GM19099 (cell line): ENCODE results near the gene UBXN6.

Source experiments
- POLR2A ChIP-seq: IDR thresholded peaks from 3 replicates; pipeline ENCODE4 v1.6.1; 2011; ENCODE audit warnings: low read depth; ENCODE audit not compliant: insufficient read length; ENCODE audit errors: extremely low read depth

Gene UBXN6

DNA sequence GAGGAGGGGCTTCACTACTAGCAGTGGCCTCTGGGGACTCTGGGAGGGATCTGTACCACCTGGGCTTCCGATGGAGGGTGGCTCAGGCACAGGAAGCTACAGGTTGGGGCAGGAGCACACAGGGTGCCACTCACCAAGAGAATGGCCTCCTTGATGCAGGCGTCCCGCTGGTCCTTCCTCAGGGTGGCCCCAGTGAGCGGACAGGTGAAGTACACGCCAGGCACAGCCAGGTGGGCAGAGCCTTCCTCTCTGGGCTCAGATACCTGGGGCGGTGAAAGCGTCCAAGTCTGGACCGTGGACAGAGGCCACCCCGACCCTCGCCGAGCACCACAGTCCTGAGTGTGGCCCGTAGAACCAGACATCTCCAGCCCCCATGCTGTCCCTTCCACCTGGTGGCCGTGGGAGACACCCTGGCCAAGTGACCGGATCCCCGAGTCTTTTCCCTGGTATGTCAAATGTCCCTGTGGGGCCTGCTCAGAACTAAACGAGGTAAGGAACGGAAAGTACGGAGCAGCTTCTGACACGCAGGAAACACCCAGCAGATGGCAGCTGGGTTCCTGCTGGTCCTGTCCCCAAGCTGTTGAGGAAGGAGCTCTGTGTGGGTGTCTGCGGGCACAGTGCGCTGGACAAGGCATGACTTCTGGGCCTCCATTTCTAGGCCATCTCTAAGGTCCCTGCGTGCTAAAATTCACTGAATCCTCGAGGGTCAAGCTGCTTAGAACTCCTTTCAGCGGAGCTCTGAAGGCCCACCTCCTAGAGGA is 5.2 kb downstream of the UBXN6 start:
- no peak for TF ChIP-seq POLR2A

DNA sequence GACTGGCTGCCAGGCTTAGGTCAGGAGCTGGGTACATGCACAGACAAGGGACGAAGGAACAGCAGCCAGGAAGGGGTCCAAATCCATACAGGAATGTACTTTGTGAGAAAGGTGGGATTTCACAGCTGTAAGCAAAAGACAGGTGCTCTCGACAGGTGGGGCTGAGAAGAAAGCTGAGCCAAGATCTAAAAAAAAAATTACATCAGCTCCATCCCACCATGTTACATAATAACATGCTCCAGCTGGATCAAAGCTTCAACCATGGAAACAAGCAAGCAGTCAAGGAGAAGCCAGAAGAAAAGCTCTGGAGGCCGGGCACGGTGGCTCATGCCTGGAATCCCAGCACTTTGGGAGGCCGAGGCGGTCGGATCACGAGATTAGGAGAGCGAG is 8.0 kb downstream of the UBXN6 start:
- no peak for TF ChIP-seq POLR2A

- TF ChIP-seq POLR2A: no peak
These were observed 8.5 kb downstream of the UBXN6 start for GRCh38 chr19:4449022-4449638.

DNA sequence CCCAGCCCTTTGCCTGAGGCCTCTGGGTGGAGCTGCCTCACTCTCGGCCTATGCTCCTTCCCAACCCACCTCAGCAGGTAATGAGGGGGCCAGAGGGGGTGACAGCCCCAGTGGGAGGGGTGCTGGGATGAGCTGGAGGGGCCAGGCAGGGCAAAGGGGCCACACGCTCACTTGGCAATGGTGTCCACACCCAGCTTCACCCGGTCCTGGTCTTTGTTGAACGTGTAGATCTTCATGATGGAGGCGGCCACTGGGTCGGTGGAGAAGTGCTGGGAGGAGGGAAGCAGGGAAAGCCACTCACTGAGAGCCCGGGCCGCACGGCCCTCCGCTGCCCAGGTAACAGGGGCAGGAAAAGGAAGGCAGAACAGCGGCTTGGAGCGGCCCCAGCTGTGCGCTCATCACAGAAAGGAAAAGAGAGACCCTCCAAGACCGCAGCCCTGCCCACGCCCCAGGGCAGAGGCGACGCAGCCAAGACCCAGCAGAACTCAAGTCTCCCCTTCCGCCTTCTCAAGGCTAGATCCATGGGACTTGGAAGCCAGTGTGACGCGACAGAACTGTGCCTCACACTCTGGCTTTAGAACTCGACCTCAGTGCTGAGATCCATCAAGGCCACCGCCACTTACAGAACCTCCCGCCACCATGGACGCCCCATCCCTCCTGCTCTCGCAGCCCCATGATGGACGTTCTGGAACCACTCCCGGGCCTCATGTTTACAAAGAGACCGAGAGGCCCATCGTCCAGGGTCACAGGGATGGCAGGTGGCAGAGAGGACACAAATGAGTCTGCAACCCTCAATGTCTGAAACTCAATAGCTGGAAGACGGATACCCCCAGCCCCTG is 9.2 kb downstream of the UBXN6 start:
- TF ChIP-seq POLR2A: no peak

DNA sequence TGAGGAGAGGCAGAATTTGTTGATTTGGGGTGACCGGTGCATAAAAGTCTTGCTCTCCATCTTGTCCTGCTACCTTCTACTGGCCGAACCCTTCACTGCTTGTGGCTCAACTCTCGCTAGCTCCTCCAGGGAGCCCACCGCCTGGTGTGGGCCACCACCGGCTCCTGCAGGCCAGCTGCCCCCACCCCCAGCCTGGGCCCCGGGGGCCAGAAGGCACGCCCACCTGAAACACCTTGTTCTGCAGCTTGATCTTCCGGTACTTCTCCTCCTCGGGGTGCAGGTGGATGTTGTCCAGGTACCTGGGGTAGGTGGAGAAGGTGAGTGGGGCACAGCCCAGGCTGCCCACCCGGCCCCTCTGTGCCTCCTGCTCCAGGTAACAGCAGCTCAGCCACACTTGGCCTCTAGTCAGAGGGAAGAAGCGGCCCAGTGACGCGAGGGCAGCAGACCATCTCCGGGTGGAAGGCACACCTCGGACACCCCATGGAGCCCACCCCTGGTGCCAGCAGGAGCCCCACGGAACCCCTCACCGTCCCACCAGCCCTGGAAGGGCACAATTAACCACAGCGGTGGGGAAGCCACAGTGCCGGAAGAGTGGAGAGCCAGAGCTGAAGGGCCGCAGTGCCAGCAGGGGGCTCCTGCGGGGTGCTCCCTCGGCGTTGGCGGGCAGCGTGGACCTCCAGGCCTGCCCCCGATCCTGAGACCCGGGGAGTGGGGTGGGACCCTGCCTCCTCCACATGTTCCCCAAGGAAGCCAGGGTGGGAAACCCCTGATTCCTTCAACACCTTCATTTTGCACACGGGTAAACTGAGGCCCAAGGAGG is 10.1 kb downstream of the UBXN6 start:
- TF ChIP-seq POLR2A: no peak

- no peak for TF ChIP-seq POLR2A
These were observed 10.8 kb downstream of the UBXN6 start for GRCh38 chr19:4446704-4447200.

GRCh38 chr19:4445963-4446703 is 11.5 kb downstream of the UBXN6 start:
- TF ChIP-seq POLR2A: no peak

- TF ChIP-seq POLR2A: no peak
These were observed 12.5 kb downstream of the UBXN6 start for GRCh38 chr19:4444765-4445741.

- no peak for TF ChIP-seq POLR2A
These were observed 13.4 kb downstream of the UBXN6 start for GRCh38 chr19:4443966-4444764.

DNA sequence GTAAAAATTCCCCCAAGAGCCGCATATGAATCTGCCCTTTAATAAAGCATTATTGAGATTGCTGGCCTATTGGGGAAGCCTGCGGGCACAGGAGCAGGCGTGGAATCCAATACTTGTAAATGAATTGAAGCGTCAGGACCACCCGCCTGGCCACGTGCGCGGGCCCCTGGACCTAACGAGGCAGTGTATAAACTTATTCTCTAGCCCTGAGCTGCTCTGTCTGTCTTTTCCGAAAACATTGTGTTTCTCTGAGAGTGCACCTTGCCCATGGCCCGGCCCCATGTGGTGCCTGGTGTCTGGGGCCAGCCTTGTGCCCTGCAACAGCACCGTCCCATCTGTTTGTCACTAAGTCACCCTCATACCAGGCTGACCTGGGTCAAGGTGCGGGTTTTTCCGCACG is 14.4 kb downstream of the UBXN6 start:
- TF ChIP-seq POLR2A: no peak

DNA sequence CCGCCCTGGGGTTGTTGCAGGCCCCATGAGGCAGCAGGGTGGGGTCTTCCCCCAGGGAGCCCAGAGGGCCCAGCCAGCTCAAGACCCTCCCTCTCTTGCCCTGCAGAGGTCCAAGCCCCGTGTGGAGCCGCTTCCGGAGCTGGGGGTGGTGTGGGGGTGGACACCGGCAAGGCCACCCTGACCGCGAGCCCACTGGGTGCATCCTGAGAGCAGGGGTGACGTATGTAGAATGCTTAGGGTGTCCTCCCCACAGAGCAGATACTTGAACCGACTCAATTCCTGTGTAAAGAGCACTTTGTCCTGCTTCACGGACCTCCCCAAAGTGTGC is 14.8 kb downstream of the UBXN6 start:
- TF ChIP-seq POLR2A: no peak
